ENCODE results near the gene GMDS.
"Not testable (repeated sequence)": the region's sequence is repeated elsewhere in the genome, so short reads cannot be mapped to it uniquely, and the experiment has no call there.

GMDS gene

DNA sequence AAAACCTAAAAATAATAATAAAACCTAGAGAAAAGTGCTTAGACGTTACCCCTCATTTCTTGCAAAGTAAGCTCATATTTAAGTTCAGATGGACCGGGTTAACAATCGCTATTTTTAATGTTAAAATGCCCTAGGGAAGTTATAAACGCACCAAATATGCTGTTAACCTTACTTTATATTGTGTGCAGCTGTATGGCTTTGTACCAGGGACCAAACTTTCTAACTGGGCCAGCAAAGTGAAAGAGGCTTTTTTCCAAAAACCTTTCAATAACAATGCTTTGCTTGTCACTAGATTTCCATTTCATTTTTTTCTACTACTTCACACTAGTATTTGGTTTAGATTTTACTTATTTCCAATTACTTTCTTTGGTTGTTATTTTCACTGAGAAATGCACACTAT is 387.2 kb downstream of the GMDS start:
- DNase-seq (ENCODE audit: low read depth in 2 of 2) = no peak

DNA sequence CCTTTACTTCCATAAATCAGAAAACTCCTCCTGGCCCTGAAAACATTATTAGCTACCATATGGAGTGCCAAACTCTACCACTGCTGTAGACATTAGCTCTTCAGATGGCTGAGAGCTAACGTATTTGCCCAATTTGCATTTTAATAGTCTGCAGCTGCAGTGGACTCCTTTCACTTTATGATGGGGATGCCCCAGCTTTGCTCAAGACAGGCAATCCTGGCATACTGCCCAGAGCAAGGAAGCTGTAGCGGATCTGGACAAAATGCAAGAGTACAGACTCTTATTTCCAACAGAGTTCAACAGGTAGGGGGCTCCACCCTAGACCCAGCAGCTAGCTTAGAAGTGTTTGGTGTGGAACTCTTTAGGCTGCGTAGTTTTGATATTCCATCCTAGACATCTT is 389.0 kb downstream of the GMDS start:
- DNase-seq (ENCODE audit: low read depth in 2 of 2) = no peak

DNA sequence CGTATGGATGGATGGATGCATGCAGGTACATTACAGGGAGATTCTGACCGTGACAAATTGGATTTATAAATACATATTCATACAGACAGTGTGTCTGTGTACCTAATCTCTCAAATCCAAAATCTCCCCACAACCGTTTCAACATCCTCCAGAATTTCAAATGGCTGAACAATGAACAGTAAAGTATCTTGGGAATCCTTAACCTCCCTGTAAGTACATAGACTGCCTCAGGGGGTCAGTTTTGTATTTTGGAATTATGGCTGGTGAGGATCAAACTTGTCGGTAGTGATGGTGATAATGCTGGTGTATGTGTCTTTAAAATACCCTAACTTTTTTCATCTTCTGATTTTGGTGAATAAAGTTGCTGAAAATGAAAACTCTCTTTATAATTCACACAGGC is 389.5 kb downstream of the GMDS start:
- DNase-seq (ENCODE audit: low read depth in 2 of 2) = no peak

DNA sequence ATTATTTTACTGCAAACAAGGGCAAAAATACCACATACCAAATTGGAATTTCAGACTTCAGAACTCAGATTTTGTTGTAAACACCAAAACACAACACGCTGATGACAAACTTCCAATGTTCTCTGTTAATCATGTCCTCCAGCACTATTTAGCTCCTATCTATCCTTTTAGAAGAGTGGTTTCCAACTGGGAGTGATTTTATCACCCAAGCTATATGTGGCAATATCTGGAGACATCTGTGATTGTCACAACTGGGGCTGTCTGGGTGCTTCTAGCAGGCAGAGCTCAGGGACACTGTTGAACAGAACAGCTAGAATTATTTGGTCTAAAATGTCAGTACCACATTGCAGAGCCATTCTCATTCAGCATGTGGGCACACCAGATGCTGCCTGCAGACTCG is 391.1 kb downstream of the GMDS start:
- DNase-seq (ENCODE audit: low read depth in 2 of 2) = no peak

DNA sequence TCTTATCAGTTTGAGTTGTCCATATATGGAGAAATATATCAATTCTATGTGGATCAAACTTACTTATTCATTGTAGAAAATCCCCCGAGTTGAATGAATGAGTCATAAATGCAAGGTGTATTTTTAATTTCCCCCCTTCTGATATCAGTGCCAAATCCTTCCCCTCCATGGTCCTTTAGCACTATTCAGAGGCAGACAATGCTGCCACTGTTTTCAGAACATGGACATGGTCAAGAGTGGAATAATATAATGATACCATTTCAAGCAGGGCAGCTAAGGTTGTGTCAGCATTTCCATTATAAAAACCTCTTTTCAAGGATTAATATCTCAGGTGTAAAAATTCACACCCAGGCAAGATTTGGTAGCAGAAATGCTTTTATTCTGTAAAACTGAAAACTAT is 391.6 kb downstream of the GMDS start:
- no peak for DNase-seq (ENCODE audit: low read depth in 2 of 2)

DNA sequence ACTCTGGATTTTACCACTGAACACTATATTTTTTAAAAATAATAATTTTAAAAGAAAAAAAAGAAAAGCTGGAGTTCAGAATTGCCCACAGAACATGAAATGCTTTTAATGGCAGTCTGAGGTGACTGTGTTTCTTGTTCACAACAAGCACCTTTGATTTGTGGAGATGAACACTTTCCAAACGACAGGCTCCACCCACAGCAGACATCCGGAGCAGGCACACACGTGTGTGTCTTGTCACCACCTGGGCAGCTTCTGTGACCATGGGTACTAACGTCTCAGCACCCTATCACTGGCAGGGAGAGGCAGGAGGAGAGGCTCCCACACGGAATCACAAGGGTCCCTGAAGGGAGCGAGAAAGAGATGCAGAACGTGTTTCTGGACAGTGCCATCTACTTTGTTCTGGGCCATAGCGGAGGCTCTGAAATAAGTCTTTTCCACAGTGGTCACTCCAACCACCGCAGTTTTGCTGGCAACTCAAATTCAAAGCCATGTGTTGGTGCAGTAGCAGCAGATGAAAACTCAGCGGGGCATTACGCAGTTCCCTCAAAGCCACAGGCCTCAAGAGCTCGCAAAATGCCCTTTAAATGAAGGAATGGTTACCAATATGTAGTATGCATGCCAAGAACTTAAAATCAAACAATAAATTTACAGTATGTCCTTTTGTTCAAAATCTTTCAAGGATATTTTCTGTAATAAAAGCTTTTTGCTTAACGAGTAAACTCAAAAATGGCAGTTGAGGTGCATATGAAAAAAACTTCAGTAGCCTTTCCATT is 393.5 kb downstream of the GMDS start:
- no peak for DNase-seq (ENCODE audit: low read depth in 2 of 2)

DNA sequence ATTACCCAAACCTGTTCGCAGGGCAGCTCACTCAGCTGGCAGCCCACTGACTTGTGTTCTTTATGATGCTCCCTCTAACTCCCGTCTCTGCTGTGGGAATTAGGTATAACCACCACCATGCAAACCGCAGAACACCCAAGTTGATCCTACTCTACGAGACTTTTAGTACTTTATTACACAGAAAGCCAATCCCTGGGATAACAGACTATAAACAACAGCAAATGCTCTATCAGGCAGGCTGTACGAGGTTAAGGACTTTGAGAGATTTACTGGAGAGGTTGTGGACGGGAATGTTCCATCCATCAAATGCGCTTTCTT is 394.6 kb downstream of the GMDS start:
- no peak for DNase-seq (ENCODE audit: low read depth in 2 of 2)

DNA sequence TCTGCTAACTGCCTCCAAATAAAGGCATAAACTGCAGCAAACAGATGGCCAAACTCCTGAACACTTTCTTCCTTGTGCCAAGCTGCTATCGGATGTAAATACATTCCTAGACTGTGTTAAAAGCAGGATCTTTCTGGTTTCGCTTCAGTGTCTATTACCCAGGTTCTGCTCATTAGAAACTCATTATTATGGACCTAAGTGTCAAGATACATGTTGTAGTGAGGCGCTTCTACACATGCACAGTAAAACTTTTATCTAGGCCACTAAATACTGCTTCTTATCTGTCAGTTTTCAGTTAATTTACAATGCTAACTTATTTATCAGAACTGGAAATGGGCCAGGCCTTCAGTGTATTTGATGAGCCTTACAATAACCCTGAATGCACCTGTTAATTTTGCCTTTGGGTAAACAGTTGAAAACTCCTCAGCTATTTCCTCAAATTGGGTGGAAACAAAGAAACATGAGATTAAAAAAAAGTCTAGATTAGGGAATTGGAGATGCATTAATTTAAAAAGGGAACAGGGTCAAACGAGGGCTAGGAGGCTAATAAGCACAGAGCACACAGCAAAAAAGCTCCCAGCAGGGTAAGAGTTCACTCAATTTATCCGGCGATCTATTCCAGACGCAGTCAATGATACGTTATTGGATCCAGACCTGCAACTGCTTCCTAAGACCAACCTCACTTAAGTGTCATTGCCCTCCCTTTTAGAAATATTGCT is 395.1 kb downstream of the GMDS start:
- DNase-seq (ENCODE audit: low read depth in 2 of 2) = no peak

DNA sequence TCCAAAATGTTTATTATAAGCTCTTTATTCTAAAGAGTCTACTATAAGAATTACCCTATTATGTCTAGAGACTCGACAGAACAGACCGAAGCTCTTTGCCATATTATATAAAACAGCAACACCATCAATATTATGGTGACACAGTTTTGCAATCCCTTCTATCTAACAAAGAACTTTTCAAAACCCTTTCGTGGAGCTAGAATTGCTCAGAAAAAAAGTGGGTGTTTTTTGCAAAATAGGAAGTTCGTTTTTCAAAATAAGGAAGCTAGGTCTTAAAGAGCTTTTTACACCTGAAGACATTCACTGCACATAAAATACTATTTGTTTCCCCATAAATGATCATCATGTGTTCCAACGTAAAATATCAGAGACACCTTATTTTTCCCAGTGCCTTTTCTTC is 395.7 kb downstream of the GMDS start:
- no peak for DNase-seq (ENCODE audit: low read depth in 2 of 2)

DNA sequence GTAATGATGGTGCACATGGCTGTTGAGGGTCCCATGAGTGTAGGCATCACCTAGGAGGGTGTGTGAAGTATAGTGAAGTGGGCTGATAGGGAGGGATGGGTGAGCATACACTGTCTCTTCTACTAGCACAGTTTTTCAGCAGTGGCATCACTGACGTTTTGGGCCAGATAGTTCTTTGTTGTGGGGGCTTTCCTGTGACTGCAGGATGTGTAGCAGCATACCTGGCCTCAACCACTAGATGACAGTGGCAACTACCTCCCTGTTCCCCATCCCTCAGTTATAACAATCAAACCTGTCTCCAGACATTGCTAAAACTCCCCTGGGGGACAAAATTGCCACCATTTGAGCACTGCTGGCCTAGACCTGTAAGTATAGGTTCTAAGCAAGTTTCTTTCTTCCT is 396.7 kb downstream of the GMDS start:
- no peak for DNase-seq (ENCODE audit: low read depth in 2 of 2)

DNA sequence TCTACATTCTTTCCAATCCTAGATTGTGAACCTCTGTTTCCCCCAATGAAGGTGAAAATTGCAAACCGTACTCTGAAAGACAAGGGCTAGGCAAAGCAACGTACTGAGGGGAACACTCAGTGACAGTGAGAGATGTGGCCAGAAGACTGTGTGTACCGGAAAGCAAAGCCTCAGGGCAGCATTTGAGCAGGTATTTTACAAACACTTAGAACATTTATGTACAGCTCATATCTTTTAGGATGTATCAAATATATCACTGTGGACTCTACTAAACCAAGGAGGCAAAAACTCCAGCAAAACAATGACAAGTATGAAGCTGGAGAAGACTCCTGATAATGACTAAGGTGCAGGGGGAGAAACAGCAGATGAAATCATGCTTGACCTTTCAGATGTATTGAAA is 398.8 kb downstream of the GMDS start:
- no peak for DNase-seq (ENCODE audit: low read depth in 2 of 2)

DNA sequence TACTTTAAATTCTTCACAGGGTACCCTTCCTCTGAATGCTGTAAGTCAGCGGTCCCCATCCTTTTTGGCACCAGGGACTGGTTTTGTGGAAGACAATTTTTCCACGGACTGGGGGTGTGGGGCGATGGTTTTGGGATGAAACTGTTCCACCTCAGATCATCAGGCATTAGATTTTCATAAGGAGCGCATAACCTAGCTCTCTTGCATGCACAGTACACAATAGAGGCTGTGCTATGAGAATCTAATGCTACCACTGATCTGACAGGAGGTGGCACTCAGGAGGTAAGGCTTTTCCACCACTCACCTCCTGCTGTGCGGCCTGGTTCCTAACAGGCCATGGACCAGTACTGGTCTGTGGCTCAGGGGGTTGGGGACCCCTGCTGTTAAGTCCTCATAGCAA is 399.9 kb downstream of the GMDS start:
- not testable (repeated sequence) for DNase-seq (ENCODE audit: low read depth in 2 of 2)

DNA sequence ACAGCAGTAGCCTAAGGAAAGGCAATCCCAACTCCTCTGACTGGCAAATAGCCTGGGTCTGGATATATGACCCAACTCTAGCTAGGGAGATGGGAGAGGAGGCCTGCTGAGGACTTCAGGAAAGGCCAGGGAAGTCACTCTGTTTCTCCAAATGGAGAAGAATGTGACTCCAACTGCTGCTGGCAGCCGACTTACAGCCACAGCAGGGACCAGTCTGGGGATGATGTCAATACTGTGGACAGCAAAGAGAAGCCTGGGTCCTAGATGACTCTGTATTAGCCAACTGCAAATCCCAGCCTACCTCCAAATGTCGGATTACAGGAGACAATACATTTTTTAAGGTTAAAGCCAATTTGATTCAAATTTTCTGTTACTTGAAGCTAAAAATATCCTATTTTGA is 403.1 kb downstream of the GMDS start:
- DNase-seq (ENCODE audit: low read depth in 2 of 2) = no peak

DNA sequence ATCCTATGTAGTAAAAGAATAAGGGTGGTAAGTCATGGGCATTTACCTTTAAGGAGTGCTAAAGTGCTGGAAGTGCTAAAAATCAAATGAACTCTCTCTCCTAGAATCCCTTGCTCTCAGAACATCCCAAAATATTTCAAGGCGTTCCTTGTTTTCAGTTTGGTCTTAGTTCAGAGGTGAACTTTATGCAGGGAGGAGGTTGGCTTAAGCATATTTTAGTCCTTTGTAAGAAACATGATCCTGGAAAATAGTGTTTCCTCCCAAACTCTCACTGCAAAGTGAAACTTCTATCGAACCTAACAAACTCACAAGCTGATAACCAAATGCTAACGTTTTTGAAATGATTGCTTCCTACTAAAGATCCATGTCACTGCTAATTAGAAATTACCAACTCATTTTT is 404.3 kb downstream of the GMDS start:
- no peak for DNase-seq (ENCODE audit: low read depth in 2 of 2)

DNA sequence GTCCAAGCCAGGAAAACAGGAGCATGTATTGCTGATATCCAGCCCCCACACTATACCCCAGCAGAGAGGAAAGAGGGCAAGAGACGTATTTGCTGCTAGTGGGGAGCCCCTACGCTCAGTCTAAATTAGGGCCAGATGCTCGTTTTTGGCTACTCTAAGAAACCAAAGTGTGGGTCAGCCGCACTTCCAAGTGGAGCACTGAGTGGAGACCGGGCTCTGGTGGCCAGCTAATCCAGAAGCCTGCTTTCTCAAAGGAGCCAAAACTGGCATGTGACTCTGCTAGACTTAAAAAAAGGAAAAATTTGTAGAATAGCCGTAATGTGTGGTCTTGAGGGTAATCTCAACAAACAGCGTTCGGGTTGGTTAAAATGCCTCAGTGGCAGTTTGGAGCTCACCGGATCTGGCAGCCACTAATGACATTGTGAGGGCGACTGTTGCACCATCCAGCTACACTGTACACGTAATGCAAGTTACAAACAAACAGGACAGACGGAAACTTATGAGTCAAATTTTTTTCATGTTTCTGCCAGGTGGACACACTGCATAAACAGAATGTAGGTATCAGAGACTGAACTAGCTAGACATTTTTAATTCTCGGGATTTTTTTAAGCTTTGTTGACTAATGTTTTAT is 404.8 kb downstream of the GMDS start:
- no peak for DNase-seq (ENCODE audit: low read depth in 2 of 2)

DNA sequence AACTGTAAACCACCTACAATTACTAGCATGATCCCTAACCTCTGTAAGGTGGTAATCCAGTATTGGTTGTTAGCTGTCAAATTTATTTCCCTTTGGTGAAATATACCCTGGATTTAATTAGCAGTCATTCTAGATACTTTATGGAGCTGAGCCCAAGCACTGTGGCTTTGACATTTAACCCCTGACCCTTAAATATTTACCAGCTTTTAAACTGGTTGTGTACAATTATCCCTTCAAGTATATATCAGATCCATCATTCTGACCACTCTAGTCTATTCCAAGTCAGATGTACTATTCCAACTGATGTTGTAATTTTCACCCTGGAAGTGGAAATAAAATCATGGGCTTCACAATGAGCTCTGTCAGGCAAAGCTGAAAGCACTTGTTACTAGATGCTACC is 406.0 kb downstream of the GMDS start:
- DNase-seq (ENCODE audit: low read depth in 2 of 2) = no peak

DNA sequence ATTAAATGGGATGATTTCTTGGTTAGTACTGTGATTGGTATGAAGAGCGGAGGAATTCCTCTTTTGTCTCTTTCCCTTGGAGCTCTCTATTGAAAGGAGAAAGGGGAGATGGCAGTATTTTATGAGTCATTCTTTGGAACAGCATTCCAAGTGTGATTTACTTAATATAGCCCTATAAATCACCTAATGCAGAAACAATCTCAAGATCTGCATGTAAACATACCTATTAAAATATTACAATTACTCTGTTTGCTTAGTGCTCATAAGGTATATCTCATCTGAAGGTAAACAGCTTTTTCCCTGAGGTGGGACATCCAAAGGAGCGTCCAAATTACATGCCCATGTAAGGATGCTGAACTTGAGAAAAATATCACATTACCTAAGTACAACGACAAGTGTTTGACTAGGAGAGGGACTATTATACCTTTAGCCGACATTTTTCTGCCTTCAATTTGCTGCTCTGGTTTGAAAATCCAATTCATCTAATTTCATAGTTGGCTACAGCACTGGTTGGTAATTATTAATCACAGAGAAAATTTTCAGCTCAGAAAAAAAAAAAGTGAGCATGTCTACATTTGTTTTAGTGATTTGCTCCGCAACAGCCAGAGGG is 406.7 kb downstream of the GMDS start:
- no peak for DNase-seq (ENCODE audit: low read depth in 2 of 2)

DNA sequence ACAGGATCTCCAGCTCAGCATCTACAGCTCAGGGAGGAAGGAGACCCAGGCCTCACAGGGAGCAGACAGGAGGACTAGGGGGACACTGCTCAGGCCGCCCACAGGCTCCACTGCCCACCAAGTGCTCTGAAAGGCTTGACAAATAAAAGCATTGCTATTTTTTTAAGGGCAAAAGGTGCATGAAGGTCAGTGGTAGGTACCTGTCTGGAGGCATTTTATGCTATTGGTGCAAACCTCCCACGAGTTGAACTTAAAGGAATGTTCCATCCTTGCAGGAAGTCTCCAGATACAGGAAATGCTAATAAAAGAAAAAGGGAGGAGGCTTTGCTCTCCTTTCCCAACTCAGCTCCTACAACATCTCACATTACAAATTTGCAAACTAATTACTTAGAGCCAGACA is 407.6 kb downstream of the GMDS start:
- no peak for DNase-seq (ENCODE audit: low read depth in 2 of 2)

DNA sequence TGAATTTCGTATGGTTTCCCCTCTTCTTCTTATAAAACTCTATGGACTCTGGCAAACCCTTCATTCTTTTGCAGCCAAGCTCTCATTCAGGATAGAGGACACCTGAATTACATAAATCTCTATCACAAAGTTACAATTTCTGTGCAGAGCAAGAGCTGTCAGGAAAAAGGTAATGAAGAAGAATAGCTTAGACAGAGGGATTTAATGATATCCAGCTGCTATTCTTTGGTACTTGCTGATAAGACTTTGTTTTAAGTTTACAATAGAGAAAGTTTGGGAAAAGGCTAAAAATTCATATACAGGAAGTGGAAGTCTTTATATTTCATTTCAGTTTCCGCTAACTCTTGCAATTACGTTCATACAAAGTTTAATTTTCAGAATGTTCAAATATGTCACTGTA is 408.7 kb downstream of the GMDS start:
- no peak for DNase-seq (ENCODE audit: low read depth in 2 of 2)

DNA sequence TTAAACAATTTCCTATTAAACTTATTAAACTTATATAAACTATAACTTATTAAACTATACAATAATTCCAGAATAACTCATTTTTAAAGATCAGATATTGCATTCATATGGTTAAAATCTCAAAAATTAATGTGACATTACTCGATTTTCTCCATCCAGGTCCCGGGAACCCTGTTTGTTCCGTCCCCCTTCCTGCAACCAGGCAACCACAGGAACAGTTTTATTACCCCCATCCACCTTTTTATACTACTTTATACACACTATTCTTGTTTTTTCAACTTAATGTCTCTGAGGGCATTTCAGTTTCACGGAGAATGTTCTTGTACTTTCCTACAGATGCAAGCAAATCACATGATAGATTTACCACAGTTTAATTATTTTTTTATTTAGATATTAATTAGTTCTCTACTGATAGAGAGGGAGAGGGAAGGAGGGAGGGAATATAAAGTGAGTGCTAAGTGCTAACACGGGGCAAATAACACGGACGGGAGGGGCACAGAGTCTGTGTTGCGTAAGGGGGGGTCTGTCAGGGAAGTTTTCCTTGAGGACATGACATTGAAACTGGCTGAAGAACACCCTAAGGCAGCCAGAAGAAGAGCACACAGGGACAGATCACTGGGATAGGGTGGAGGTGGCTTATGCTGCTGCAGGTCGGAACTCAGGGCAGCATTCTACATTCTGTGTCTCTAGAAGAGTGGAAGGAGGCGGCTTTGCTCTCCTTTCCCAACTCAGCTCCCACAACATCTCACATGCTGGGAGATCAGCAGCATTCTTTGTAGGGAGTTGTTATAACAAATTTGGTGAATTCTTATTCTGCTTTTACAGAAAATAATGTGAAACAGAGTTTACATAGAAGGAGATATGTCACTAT is 410.5 kb downstream of the GMDS start:
- no peak for DNase-seq (ENCODE audit: low read depth in 2 of 2)

DNA sequence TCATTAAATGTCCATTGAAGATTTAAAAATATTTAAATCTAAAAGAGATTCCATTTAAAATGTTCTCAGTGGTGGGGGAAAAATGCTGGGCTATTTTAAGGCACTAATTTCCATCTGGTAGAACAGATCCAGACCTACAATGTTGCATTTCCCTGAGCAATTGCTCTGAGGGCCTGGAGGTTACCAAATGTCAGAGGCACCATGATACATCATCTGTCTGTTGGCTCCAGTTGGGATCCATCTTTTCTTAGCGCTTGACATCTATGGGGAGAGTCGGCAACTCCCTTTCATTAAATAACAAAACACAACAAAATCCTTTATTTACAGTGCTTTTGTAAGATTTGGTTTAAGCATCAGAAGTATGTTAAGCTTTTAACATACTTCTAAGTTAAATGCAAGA is 411.2 kb downstream of the GMDS start:
- no peak for DNase-seq (ENCODE audit: low read depth in 2 of 2)

All from stimulated activated CD8-positive, alpha-beta memory T cell treated with anti-CD3 and anti-CD28 coated beads, Interleukin-15, amount 100 ng/mL, for 48 hours (primary cell).